Panc1 (cell line): ENCODE measurements around the gene FAM107B.

Source experiments
- SIN3A ChIP-seq: IDR thresholded peaks from 2 replicates; pipeline ENCODE4 v1.6.1; 2012; ENCODE audit warnings: low read depth, mild to moderate bottlenecking, low read length, moderate library complexity, borderline replicate concordance; ENCODE audit not compliant: insufficient read depth
- TF ChIP-seq, protein P1 (sequence below): fragments of 450-650 bp; IDR thresholded peaks from 2 replicates; pipeline ENCODE4 v1.5.1; 2017; ENCODE audit warnings: mild to moderate bottlenecking

DNA sequence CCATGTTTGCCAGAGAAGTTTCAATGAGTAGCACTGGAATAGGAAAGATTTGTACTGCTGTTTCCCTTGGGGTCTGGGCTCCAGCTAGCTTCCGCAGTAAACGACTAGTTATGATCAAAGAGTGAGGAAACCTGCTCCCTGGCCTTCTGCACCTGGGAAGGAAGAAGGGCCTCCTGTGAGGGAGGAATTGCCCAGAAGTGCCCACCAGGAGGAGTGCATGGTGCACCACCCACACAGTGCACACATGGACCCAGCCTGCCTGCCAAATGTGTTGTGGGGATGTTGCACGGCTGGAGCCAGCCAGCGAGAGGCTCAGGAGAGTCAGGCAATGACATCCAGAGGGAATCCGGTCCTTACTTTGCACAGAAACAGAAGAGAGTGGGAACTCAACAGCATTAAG is 27.0 kb upstream of the FAM107B start:
- TF ChIP-seq, protein P1, sequence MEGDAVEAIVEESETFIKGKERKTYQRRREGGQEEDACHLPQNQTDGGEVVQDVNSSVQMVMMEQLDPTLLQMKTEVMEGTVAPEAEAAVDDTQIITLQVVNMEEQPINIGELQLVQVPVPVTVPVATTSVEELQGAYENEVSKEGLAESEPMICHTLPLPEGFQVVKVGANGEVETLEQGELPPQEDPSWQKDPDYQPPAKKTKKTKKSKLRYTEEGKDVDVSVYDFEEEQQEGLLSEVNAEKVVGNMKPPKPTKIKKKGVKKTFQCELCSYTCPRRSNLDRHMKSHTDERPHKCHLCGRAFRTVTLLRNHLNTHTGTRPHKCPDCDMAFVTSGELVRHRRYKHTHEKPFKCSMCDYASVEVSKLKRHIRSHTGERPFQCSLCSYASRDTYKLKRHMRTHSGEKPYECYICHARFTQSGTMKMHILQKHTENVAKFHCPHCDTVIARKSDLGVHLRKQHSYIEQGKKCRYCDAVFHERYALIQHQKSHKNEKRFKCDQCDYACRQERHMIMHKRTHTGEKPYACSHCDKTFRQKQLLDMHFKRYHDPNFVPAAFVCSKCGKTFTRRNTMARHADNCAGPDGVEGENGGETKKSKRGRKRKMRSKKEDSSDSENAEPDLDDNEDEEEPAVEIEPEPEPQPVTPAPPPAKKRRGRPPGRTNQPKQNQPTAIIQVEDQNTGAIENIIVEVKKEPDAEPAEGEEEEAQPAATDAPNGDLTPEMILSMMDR = no peak
- no peak for TF ChIP-seq SIN3A
